ENCODE data around the gene SIN3A. TPM values are rescaled to one million over a fixed set of nuclear protein-coding genes. Genes with fewer than 3 reads are reported as not detected.

SIN3A gene
- total and polyA plus RNA-seq, 2 donors (not counting 1 experiment from before 2014, with no cell fraction given): 32.0 to 153 TPM

DNA sequence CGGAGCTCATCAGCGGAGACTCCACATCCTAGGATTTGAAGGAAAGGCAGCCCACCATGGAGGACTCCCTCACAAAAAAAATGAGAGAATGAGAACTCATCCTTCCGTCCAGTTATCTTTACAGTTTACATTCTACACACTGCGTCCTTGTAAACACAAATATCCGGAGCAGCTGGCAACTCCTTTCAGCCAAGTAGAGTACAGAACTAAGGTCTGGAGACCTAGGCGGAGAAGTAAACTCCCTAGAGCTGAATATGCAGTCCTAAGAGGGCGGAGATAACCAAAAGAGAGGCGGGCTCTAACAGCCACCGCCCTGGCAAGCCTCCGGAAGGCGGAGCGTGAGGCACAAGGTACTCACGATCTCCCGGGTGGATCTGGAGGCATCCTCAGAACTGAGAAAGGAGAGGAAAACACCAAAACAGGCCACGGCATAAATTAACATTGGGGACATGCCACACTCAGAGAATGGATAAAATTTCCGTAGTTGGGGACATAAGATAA, 924 bp upstream of the SIN3A start:
- Mint-ChIP-seq H3K4me1 (peaks cover 49% of the 10 kb centered on the region), H3K4me3 (peak overlapping the region; percentile 98), H3K9me3 (ENCODE audit: insufficient read depth) (no peaks in the 10 kb centered on the region), H3K27me3 (no peaks in the 10 kb centered on the region), H3K27ac (peak overlapping the region; percentile 99)
- Histone ChIP-seq H3K9me3 (ENCODE audit: control extremely low read depth in 1 of 3, control insufficient read depth in 2 of 3, insufficient read depth in 1 of 3, low read length in 2 of 3) (no peaks in the 10 kb centered on the region), H3K27ac (ENCODE audit: low read length in 2 of 2) (peak overlapping the region; percentile 90 to 95), H3K4me2 (replicated peaks; ENCODE audit: low read depth, low read length, poor library complexity, severe bottlenecking) (peak overlapping the region; percentile 91), H3K79me2 (ENCODE audit: control insufficient read depth, insufficient read depth, low read length) (peaks cover 33% of the 10 kb centered on the region), H3K36me3 (replicated peaks in 1 of 2; ENCODE audit: control extremely low read depth in 1 of 2, control insufficient read depth in 1 of 2, extremely low read depth in 1 of 2, insufficient read depth in 2 of 2, low read length in 1 of 2) (peaks cover 0 to 4% of the 10 kb centered on the region in 2 experiments), H4K20me1 (ENCODE audit: control insufficient read depth, insufficient read depth, low read length, poor library complexity, severe bottlenecking) (peaks cover 37% of the 10 kb centered on the region), H3K9ac (ENCODE audit: low read length) (peak overlapping the region; percentile 73), H3K27me3 (replicated peaks in 1 of 4; ENCODE audit: control extremely low read depth in 1 of 4, control insufficient read depth in 3 of 4, insufficient read depth in 4 of 4, low read length in 3 of 4) (no peaks in the 10 kb centered on the region), H3K4me1 (ENCODE audit: control insufficient read depth in 2 of 2, insufficient read depth in 2 of 2, low read length in 2 of 2) (peaks cover 24 to 42% of the 10 kb centered on the region in 2 donors), H3K4me3 (ENCODE audit: control extremely low read depth in 1 of 5, extremely low read depth in 1 of 5, insufficient read depth in 1 of 5, low read depth in 2 of 5, low read length in 4 of 5) (peak overlapping the region; percentile 68 to 98 (median 95)), H2AFZ (ENCODE audit: insufficient read depth, low read depth, low read length, poor library complexity, severe bottlenecking) (peak overlapping the region; percentile 50)
- POLR2A ChIA-PET: interaction anchor here (0.5 to 6.4 kb wide), 8 partner anchors 84 to 893 kb away, joined by 3 to 62 read pairs (median 6); partner anchors contain the start of genes C15orf39, IMP3, MAN2C1 and PTPN9
- DNase-seq: peak; percentile 89
- TF ChIP-seq, protein P1, sequence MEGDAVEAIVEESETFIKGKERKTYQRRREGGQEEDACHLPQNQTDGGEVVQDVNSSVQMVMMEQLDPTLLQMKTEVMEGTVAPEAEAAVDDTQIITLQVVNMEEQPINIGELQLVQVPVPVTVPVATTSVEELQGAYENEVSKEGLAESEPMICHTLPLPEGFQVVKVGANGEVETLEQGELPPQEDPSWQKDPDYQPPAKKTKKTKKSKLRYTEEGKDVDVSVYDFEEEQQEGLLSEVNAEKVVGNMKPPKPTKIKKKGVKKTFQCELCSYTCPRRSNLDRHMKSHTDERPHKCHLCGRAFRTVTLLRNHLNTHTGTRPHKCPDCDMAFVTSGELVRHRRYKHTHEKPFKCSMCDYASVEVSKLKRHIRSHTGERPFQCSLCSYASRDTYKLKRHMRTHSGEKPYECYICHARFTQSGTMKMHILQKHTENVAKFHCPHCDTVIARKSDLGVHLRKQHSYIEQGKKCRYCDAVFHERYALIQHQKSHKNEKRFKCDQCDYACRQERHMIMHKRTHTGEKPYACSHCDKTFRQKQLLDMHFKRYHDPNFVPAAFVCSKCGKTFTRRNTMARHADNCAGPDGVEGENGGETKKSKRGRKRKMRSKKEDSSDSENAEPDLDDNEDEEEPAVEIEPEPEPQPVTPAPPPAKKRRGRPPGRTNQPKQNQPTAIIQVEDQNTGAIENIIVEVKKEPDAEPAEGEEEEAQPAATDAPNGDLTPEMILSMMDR (IDR thresholded peaks at IDR 0.05): no peak
- TF ChIP-seq EZH2 (IDR thresholded peaks at IDR 0.05; ENCODE audit: borderline replicate concordance, insufficient read depth, low read depth, low read length, poor library complexity, severe bottlenecking): no peak
- CTCF ChIA-PET: interaction anchor here (1.2 to 6.5 kb wide), 2 partner anchors 84 to 665 kb away, joined by 4 to 51 read pairs; partner anchors contain the start of gene MAN2C1
- WGBS (ENCODE audit: insufficient coverage): 0% methylated on average over 14 of the region's 16 CpGs
- ATAC-seq (ENCODE audit: low read depth): no peak
- intact Hi-C loops (cut with micrococcal nuclease): loop anchor here (5.0 to 10.0 kb wide), 9 partner anchors 248 to 835 kb away; partner anchors contain the start of genes C15orf39, CLK3, COX5A and FBXO22

DNA sequence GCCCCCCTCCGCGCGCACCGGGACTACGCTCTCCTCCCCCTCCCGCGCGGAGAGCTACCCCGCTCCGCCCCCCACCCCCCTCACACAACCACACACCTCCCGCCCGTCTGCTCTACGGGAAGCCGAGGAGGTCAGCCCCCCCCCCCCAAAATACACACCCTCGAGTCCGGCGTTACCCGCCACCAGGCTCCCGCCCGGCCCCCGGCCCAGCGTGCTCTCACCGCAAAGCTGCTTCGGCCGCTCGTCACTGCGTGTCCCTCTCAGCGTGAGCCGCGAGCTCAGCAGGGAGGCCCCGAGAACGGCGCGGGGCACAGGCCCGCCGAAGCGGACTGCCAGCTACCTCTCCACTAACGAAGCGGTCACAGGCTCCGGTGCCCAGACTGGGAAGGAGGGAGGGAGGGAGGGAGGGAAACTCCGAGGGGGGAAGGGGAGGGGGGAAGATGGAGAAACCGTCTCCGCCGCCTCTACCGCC, 252 bp downstream of the SIN3A start:
- Mint-ChIP-seq H3K4me3 (peak overlapping the region; percentile 98), H3K9me3 (ENCODE audit: insufficient read depth) (no peaks in the 10 kb centered on the region), H3K27me3 (no peaks in the 10 kb centered on the region), H3K27ac (peak overlapping the region; percentile 99), H3K4me1 (peaks cover 56% of the 10 kb centered on the region)
- H3K27me3 ChIP-seq (replicated peaks in 1 of 4; ENCODE audit: control extremely low read depth in 1 of 4, control insufficient read depth in 3 of 4, insufficient read depth in 4 of 4, low read length in 3 of 4): no peaks in the 10 kb centered on the region
- 0% methylated on average over 20 of the region's 45 CpGs for WGBS (ENCODE audit: insufficient coverage)
- H3K4me3 ChIP-seq (ENCODE audit: control extremely low read depth in 1 of 5, extremely low read depth in 1 of 5, insufficient read depth in 1 of 5, low read depth in 2 of 5, low read length in 4 of 5): peak overlapping the region in 4 of 5 experiments; percentile 79 to 94 (median 92)
- CTCF ChIA-PET: interaction anchor here (0.8 to 6.5 kb wide), 3 partner anchors 83 to 664 kb away, joined by 3 to 51 read pairs (median 4); partner anchors contain the start of gene MAN2C1
- H3K79me2 ChIP-seq (ENCODE audit: control insufficient read depth, insufficient read depth, low read length): peaks cover 44% of the 10 kb centered on the region
- peak overlapping the region; percentile 90 for H3K9ac ChIP-seq (ENCODE audit: low read length)
- POLR2A ChIA-PET: interaction anchor here (0.6 to 6.4 kb wide), 15 partner anchors 58 to 824 kb away, joined by 3 to 62 read pairs (median 4); partner anchors contain the start of genes IMP3, MAN2C1, PTPN9 and SNUPN
- no peak overlapping the region for H2AFZ ChIP-seq (ENCODE audit: insufficient read depth, low read depth, low read length, poor library complexity, severe bottlenecking)
- peak overlapping the region; percentile 96 to 98 for H3K27ac ChIP-seq (ENCODE audit: low read length in 2 of 2)
- H3K4me2 ChIP-seq (replicated peaks; ENCODE audit: low read depth, low read length, poor library complexity, severe bottlenecking): peak overlapping the region; percentile 91
- no peak for DNase-seq
- no peaks in the 10 kb centered on the region for H3K9me3 ChIP-seq (ENCODE audit: control extremely low read depth in 1 of 3, control insufficient read depth in 2 of 3, insufficient read depth in 1 of 3, low read length in 2 of 3)
- H3K36me3 ChIP-seq (replicated peaks in 1 of 2; ENCODE audit: control extremely low read depth in 1 of 2, control insufficient read depth in 1 of 2, extremely low read depth in 1 of 2, insufficient read depth in 2 of 2, low read length in 1 of 2): peaks cover 0 to 8% of the 10 kb centered on the region in 2 experiments
- no peak for TF ChIP-seq EZH2 (IDR thresholded peaks at IDR 0.05; ENCODE audit: borderline replicate concordance, insufficient read depth, low read depth, low read length, poor library complexity, severe bottlenecking)
- TF ChIP-seq, protein P1 (IDR thresholded peaks at IDR 0.05): no peak
- ATAC-seq (ENCODE audit: low read depth): no peak
- intact Hi-C loops (cut with micrococcal nuclease): loop anchor here (1.0 to 10.0 kb wide), 11 partner anchors 174 to 834 kb away; partner anchors contain the start of genes C15orf39, CLK3, COX5A and FBXO22
- peaks cover 49% of the 10 kb centered on the region for H4K20me1 ChIP-seq (ENCODE audit: control insufficient read depth, insufficient read depth, low read length, poor library complexity, severe bottlenecking)
- H3K4me1 ChIP-seq (ENCODE audit: control insufficient read depth in 2 of 2, insufficient read depth in 2 of 2, low read length in 2 of 2): peaks cover 36 to 42% of the 10 kb centered on the region in 2 donors
